Neutrophil (primary cell): Measurements from ENCODE around the gene EEF1AKMT3.

Experiments used
- H3K27ac ChIP-seq: fragments of 200-600 bp; sonication (generic); 2 replicates; pipeline ENCODE4 v1.5.1; 2016; ENCODE audit warnings: mild to moderate bottlenecking, moderate library complexity
- H3K27me3 ChIP-seq: fragments of 200-600 bp; sonication (generic); 2 replicates; pipeline ENCODE4 v1.6.0; 2016; ENCODE audit warnings: mild to moderate bottlenecking
- H3K36me3 ChIP-seq: fragments of 200-600 bp; sonication (generic); 2 replicates; pipeline ENCODE4 v1.5.1; 2017
- H3K4me1 ChIP-seq, 2 experiments: fragments of 200-600 bp in 1 of 2; sonication (generic) in 1 of 2; 1 replicate in 1 of 2; 2 replicates in 1 of 2; pipeline versions ENCODE4 v1.5.1 to v1.6.1; 2013 to 2016; ENCODE audit warnings: low read depth in 1 of 2, low read length in 1 of 2, mild to moderate bottlenecking in 1 of 2, moderate library complexity in 1 of 2; ENCODE audit not compliant: control insufficient read depth in 1 of 2, insufficient read depth in 1 of 2
- H3K4me3 ChIP-seq, 2 experiments: fragments of 200-600 bp in 1 of 2; sonication (generic) in 1 of 2; 1 replicate in 1 of 2; 2 replicates in 1 of 2; pipeline ENCODE4 v1.5.1; 2013 to 2016; ENCODE audit warnings: low read depth in 1 of 2, low read length in 1 of 2, mild to moderate bottlenecking in 1 of 2, moderate library complexity in 1 of 2
- H3K9me3 ChIP-seq: fragments of 200-600 bp; sonication (generic); 2 replicates; pipeline ENCODE4 v1.5.1; 2016
- CTCF ChIP-seq: fragments of 200-600 bp; sonication (generic); IDR thresholded peaks from 2 replicates; pipeline ENCODE4 v1.5.1; 2016; ENCODE audit warnings: antibody characterized with exemption

Gene EEF1AKMT3

GRCh38 chr12:57811028-57811755, 38.8 kb downstream of the EEF1AKMT3 start:
- TF ChIP-seq CTCF: no peak
- Histone ChIP-seq H3K9me3 (no peaks in the 10 kb centered on the region), H3K4me3 (no peak overlapping the region), H3K4me1 (peaks cover 5 to 6% of the 10 kb centered on the region in 2 experiments), H3K27ac (no peak overlapping the region), H3K36me3 (peaks cover 54% of the 10 kb centered on the region), H3K27me3 (no peaks in the 10 kb centered on the region)

GRCh38 chr12:57813111-57813970, 40.9 kb downstream of the EEF1AKMT3 start:
- no peak for TF ChIP-seq CTCF

GRCh38 chr12:57813971-57814772, 41.8 kb downstream of the EEF1AKMT3 start:
- peaks cover 11 to 12% of the 10 kb centered on the region in 2 experiments for H3K4me1 ChIP-seq
- no peaks in the 10 kb centered on the region for H3K27me3 ChIP-seq
- no peak overlapping the region for H3K27ac ChIP-seq
- no peaks in the 10 kb centered on the region for H3K9me3 ChIP-seq
- H3K4me3 ChIP-seq: no peak overlapping the region
- H3K36me3 ChIP-seq: peaks cover 38% of the 10 kb centered on the region
- no peak for TF ChIP-seq CTCF

More at GRCh38 chr12:57813111-57813970, 40.9 kb downstream of the EEF1AKMT3 start:
- H3K4me3 ChIP-seq: no peak overlapping the region
- H3K4me1 ChIP-seq: peaks cover 11 to 12% of the 10 kb centered on the region in 2 experiments
- peaks cover 35% of the 10 kb centered on the region for H3K36me3 ChIP-seq
- H3K27me3 ChIP-seq: no peaks in the 10 kb centered on the region
- H3K9me3 ChIP-seq: no peaks in the 10 kb centered on the region
- H3K27ac ChIP-seq: no peak overlapping the region

GRCh38 chr12:57815177-57816000, 43.0 kb downstream of the EEF1AKMT3 start:
- peaks cover 39% of the 10 kb centered on the region for H3K36me3 ChIP-seq
- no peaks in the 10 kb centered on the region for H3K27me3 ChIP-seq
- no peaks in the 10 kb centered on the region for H3K9me3 ChIP-seq
- H3K4me1 ChIP-seq: peaks cover 11 to 15% of the 10 kb centered on the region in 2 experiments
- no peak for TF ChIP-seq CTCF
- H3K4me3 ChIP-seq: no peak overlapping the region
- no peak overlapping the region for H3K27ac ChIP-seq
